Germinal center (tissue), 1 donor: ENCODE measurements around the gene NOM1.

ENCODE experiments used
- DNase-seq: peaks from one replicate; pipeline ENCODE4 v3.0.0; 2012; ENCODE audit warnings: mixed read lengths, low spot score

NOM1 gene

GRCh38 chr7:157005456-157006204 lies 56.1 kb downstream of the NOM1 start:
- DNase-seq: no peak

- no peak for DNase-seq
Measured at GRCh38 chr7:157006205-157006747, 56.8 kb downstream of the NOM1 start.

DNA sequence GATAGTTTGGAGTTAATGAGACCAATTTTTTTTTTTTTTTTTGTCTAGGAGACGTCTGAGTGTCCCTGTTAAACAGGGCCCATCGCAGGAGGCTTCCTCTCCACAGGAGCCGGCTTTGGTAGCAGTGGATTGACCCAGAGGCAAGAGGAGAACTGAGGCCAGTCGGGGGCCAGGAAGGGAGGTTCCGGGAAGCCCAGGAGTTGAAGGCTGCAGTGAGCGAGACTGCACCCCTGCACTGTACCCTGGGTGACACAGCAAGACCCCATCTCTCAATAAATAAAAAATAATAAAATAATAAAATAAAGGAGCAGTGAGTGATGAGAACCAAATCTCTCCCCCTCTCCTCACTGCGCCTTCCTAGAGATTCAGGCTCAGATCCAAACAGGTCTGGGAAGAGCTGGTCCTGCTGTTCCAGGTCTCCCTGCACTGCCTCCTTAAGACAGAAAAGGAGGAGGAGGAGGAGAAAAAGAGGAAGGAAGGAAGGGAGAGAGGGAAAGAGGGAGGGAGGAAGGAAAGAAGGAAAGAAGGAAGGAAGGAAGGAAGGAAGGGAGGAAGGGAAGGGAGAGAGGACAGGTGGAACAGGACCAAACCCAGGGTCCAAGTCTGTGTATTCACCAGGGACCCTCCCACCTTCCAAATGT lies 57.4 kb downstream of the NOM1 start:
- DNase-seq: no peak

DNA sequence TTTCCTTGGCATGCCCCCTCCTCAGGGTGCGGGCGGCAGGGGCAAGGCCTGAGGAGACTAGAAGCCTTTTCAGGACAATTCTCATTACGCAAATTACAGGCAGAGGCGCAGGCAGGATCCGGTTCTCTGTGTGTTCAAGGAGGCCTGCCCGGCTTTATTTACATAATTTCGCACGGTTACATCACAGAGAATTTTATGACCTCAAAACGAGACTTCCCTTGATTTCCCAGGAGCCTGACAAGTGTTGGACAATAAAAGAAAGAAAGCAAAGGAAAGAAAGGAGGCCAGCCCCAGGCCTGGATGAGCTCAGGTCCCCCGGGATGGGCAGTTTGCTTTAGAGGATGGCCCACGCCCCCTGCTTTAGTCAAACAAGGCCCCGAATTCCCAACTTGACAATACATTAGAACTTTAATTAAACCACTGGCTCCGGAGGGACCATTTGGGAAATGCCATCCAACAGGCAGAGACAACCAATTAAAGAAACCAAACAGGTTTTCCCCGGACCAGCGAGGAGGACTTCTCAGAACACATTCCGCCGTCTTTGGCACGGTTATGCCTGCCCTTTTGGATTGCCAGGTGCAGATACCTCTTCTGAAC lies 58.1 kb downstream of the NOM1 start:
- DNase-seq: no peak

- no peak for DNase-seq
Measured at GRCh38 chr7:157008206-157009169, 59.0 kb downstream of the NOM1 start.

DNA sequence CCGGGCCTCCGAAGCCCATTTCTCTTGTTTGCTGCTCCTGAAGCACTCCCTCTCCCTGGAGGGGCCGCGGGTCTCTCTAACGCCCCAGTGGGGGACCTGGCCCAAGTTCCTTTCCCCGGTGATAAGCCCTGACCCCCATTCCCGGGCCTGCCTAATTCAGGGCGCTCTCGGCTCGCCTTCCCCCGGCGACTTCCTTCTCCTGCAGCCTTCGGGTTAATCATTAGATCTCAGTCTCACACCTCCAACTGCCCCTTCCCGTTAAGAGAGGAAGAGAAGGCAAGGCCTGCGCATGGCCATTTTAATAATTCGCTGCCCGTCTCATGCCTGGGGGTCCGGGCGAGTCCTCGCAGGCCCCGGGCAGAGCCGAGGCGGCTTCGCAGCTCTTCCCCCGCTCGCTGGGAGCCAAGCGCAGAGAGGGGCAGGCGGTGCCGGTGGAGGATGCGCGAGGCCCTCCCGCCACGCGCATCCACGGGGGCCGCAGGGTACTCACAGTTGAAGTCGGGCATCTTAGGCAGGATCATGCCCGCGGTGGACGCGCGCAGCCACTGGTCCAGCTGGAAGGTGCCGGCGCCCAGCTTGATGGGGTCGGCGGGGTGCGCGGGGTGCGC lies 59.8 kb downstream of the NOM1 start:
- DNase-seq: no peak

GRCh38 chr7:157009778-157010587 lies 60.5 kb downstream of the NOM1 start:
- DNase-seq: no peak

- DNase-seq: peak; percentile 89
Measured at GRCh38 chr7:157010588-157011332, 61.2 kb downstream of the NOM1 start, which contains the start of gene MNX1. MNX1 (minus strand) TSS chr7:157010663; CDS start chr7:157010350, 313 bp downstream.

DNA sequence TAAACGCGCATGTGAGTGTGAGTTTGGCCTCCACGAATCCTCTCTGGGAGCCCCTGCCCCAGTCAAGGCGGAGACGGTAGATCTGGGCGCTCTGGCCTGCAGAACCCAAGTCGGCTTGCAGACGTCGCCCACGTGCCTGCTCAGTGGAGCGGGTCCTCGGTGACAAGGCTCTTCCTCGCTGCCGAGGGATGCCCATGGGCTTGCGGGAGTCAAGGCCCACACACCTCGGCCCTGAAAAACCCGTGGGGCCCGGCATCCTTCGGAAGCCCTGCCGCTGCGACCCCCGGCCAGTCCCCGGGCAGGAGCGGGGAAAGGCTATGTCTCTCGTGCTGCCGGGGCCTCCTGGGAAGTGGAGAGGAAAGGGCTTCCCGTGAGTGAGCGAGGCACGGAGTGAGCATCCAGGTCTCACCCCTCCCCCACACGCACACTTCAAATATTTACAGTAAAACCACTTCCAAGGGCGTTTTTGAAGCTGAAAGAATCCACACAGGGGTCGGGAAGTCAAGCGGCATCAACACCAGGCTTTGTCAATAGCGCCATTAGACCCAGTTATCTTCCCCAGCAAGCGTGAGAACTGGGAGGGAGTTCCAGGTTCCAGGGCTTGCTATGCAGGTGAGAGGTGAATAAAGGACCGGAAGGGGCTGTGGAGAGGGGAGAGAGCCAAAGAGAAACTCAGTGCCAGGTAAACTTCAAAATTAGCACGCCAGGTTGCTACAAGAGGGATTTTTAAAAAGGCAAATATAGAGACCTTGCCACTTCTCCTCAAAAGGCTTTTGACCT lies 62.0 kb downstream of the NOM1 start:
- DNase-seq: no peak

DNA sequence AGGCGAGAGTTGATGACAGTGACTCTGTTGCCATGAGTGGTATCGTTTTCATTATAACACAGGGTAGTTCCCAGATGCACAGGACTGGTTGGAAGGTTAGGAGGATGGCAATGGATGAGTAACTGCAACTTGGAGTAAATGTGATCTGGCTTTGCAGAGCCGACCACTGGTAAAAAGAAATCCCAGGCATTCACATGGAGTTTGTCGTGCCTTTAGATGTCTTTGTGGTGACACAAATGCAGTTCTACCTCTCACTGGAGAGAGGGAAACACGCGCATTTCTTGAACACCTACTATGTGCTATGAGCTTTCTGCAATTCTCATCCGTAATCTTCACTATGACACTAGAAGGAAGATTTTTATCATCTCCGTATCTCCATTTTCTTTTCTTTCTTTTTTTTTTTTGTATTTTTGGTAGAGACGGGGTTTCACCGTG lies 62.6 kb downstream of the NOM1 start:
- DNase-seq: no peak

- DNase-seq: no peak
Measured at GRCh38 chr7:157013101-157013500, 63.6 kb downstream of the NOM1 start.

- DNase-seq: no peak
Measured at GRCh38 chr7:157013602-157014549, 64.4 kb downstream of the NOM1 start.

DNA sequence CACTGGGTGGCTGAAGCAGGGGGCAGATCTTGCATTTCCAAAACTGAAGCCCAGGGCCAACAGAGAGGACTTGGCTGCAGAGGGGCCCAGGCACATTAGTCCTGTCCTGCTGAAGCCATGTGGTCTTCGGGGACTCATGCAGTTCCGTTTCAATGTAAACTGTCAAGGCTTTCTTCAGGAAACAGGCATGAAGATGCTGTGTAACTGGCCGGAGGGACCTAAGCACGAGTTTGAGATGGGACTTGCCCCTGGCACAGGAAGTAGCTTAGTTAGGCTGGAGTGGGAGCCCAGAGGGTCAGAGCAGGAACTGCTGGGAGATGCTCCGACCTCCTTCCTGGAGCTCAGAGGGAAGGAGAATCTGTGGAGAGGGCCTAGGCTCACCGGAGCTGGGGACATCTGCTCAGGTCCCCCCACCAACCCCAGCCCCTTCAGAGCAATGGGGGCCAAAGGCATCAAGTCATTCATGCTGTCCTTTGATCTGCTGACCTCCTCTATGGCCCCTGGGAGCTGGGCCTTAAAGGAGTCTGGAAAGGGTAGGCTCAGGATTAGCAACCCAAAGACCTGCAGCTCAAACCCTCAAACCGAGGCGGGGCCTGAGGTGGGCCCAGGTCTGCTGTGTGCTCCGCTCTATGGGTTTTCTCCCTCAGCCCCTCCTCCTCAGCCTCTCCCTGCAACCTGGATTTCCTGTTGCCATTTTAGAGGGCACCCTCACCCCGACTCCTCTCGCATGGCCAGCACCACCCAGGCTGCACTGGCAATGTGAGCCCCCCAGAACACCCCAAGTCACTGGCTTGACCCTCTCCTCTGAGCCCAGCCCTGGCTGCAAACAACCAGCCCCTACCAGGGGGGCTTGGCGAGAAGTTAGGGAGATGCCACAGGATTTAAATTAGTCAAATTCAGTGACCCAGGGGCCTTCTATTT lies 65.4 kb downstream of the NOM1 start:
- DNase-seq: no peak

DNA sequence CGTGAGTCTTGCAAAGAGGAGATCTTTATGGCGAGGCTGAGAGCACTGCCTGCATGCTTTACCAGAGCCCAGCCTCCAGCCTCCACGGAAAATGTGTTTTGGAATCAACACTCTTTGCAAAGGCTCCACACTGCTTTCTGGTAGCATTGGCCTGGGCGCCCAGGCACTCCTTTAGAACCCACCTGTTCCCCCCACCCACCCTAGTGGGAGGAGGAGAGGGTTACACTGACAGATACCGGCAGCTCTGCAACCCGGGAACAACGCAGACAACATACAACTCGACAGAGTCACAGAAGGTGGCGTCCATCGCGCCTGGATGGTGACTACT lies 66.5 kb downstream of the NOM1 start:
- DNase-seq: no peak

GRCh38 chr7:157016352-157017041 lies 67.0 kb downstream of the NOM1 start:
- DNase-seq: no peak

DNA sequence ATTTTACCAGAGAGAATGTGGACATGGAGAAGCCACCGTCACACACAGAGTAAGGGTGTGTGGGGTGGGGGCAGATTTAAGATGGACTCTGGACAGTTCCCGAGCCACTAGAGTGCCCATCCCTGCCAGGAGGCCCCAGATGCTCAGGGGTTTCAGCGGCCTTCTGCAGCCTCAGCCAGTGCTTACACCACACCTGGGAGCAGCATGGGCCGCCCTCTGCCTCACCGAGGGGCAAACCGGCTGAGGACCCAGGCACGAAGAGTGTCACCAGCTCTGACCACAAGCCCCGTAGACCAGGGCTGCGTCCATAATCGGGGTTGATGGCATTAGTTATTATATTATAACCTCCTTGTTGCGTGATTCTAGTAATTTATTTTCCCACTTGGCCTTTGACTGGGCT lies 67.6 kb downstream of the NOM1 start:
- DNase-seq: no peak
